Measurements from ENCODE around the gene NDP.

The NDP gene

GRCh38 chrX:43973249-43974099 is at the start of gene NDP:
Gene NDP (minus strand): TSS chrX:43973390. CDS start chrX:43958645, 14,745 bp downstream.
- DNase-seq (ENCODE audit: low read depth): no peak

GRCh38 chrX:44022964-44023363 is 49.8 kb upstream of the NDP start:
- DNase-seq (ENCODE audit: low read depth): no peak

- DNase-seq (ENCODE audit: low read depth): no peak
Measured at GRCh38 chrX:44020693-44021092, 47.5 kb upstream of the NDP start.

- DNase-seq (ENCODE audit: low read depth): no peak
Measured at GRCh38 chrX:44019911-44020310, 46.7 kb upstream of the NDP start.

GRCh38 chrX:44017676-44018075 is 44.5 kb upstream of the NDP start:
- DNase-seq (ENCODE audit: low read depth): no peak

- DNase-seq (ENCODE audit: low read depth): no peak
Measured at GRCh38 chrX:44016906-44017305, 43.7 kb upstream of the NDP start.

- DNase-seq (ENCODE audit: low read depth): peak; percentile 35
Measured at GRCh38 chrX:44012484-44013096, 39.4 kb upstream of the NDP start.

- DNase-seq (ENCODE audit: low read depth): no peak
Measured at GRCh38 chrX:44011506-44011905, 38.3 kb upstream of the NDP start.

- no peak for DNase-seq (ENCODE audit: low read depth)
Measured at GRCh38 chrX:44010626-44011025, 37.4 kb upstream of the NDP start.

GRCh38 chrX:44006081-44006480 is 32.9 kb upstream of the NDP start:
- DNase-seq (ENCODE audit: low read depth): no peak

GRCh38 chrX:44003975-44004374 is 30.8 kb upstream of the NDP start:
- no peak for DNase-seq (ENCODE audit: low read depth)

GRCh38 chrX:44002567-44002966 is 29.4 kb upstream of the NDP start:
- no peak for DNase-seq (ENCODE audit: low read depth)

GRCh38 chrX:43998374-43998773 is 25.2 kb upstream of the NDP start:
- DNase-seq (ENCODE audit: low read depth): no peak

- no peak for DNase-seq (ENCODE audit: low read depth)
Measured at GRCh38 chrX:43996491-43996890, 23.3 kb upstream of the NDP start.

- no peak for DNase-seq (ENCODE audit: low read depth)
Measured at GRCh38 chrX:43986083-43986482, 12.9 kb upstream of the NDP start.

GRCh38 chrX:43985511-43985910 is 12.3 kb upstream of the NDP start:
- no peak for DNase-seq (ENCODE audit: low read depth)

GRCh38 chrX:43978226-43978625 is 5.0 kb upstream of the NDP start:
- no peak for DNase-seq (ENCODE audit: low read depth)

GRCh38 chrX:43976205-43976604 is 3.0 kb upstream of the NDP start:
- DNase-seq (ENCODE audit: low read depth): no peak

- no peak for DNase-seq (ENCODE audit: low read depth)
Measured at GRCh38 chrX:43975796-43976195, 2.6 kb upstream of the NDP start.

GRCh38 chrX:43974741-43975465 is 1.7 kb upstream of the NDP start:
- no peak for DNase-seq (ENCODE audit: low read depth)

- no peak for DNase-seq (ENCODE audit: low read depth)
Measured at GRCh38 chrX:43974100-43974475, 898 bp upstream of the NDP start.

- no peak for DNase-seq (ENCODE audit: low read depth)
Measured at GRCh38 chrX:43971966-43972961, 926 bp downstream of the NDP start.

Measured in non-pigmented ciliary epithelial cell (primary cell).